ENCODE measurements around the gene PARD3.

The PARD3 gene

GRCh38 chr10:34255035-34255434, 560.1 kb downstream of the PARD3 start:
- no peak overlapping the region for H3K27ac ChIP-seq
- TF ChIP-seq CTCF (conservative IDR thresholded peaks at IDR 0.05) = no peak

DNA sequence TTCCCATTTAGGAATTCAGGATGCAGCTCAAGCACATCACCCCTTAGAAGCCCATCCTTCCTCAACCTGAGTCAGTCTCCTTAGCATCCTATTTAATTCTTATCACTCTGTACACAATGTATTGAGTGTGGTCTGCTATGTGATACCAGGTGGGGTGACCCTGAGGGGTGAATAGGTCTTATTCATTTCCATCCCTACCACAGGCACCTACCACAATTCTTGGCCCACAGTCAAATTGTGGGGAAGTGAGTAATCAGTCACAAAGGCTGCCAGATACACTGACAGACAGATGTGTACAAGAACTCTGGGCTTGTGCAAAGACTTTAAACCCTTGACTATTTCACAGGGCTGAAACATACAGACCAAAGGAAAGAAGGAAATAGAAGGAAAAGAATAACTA, 560.5 kb downstream of the PARD3 start:
- no peak for TF ChIP-seq CTCF (conservative IDR thresholded peaks at IDR 0.05)
- H3K27ac ChIP-seq = no peak overlapping the region

GRCh38 chr10:34252111-34252510, 563.0 kb downstream of the PARD3 start:
- no peak for TF ChIP-seq CTCF (conservative IDR thresholded peaks at IDR 0.05)
- no peak overlapping the region for H3K27ac ChIP-seq

GRCh38 chr10:34251177-34251576, 563.9 kb downstream of the PARD3 start:
- no peak for TF ChIP-seq CTCF (conservative IDR thresholded peaks at IDR 0.05)

DNA sequence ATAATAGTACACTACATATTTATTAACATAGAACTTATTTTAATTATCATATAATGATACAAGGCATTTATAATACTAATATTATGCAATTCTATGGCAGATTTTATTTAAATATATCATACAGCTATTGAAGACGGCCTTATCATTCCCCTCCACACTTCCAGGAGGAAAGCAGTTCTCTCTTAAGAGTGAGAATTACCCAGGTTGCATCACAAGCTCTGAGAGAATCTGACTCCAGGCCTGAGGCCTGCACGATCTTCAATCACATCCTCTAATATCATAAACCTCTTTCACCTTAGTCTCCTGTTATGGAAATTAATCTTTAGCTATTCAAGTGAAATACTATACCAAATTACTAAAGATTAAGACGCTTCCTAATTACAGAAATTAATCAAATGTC, 564.4 kb downstream of the PARD3 start:
- TF ChIP-seq CTCF (conservative IDR thresholded peaks at IDR 0.05) = no peak
- no peak overlapping the region for H3K27ac ChIP-seq

More at GRCh38 chr10:34251177-34251576, 563.9 kb downstream of the PARD3 start:
- no peak overlapping the region for H3K27ac ChIP-seq

- H3K27ac ChIP-seq = no peak overlapping the region
Measured at GRCh38 chr10:34249634-34250033, 565.5 kb downstream of the PARD3 start.

GRCh38 chr10:34247560-34247959, 567.5 kb downstream of the PARD3 start:
- H3K27ac ChIP-seq = no peak overlapping the region
- no peak for TF ChIP-seq CTCF (conservative IDR thresholded peaks at IDR 0.05)

More at GRCh38 chr10:34249634-34250033, 565.5 kb downstream of the PARD3 start:
- TF ChIP-seq CTCF (conservative IDR thresholded peaks at IDR 0.05) = peak; percentile 77
